Activated CD8-positive, alpha-beta T cell treated with anti-CD3 and anti-CD28 coated beads for 36 hours (primary cell): ENCODE data around the gene METTL25B. TPM values are rescaled to one million over a fixed set of nuclear protein-coding genes. Genes with fewer than 3 reads are reported as not detected.

Source experiments
- ATAC-seq: fragments of 200-7000 bp; cut with Tn5 transposase; one replicate; pipeline ENCODE4 v1.10.0; 2021; ENCODE audit warnings: mild to moderate bottlenecking, moderate library complexity
- CTCF ChIA-PET: fragments of 350-600 bp; sonication (Branson Sonifier 250); formaldehyde crosslinking; loops from one replicate; lab custom pipeline; 2021; ENCODE audit warnings: antibody characterized with exemption; lab: Charles Lee
- POLR2A ChIA-PET: fragments of 350-600 bp; sonication (Branson Sonifier 250); formaldehyde crosslinking; loops from one replicate; lab custom pipeline; 2021; ENCODE audit warnings: antibody characterized with exemption; lab: Charles Lee
- DNase-seq: peaks from one replicate; pipeline ENCODE4 v3.0.0-alpha.2; 2020
- H3K27ac Mint-ChIP-seq: one replicate; pipeline ENCODE4 v1.8.0; 2021; ENCODE audit warnings: mild to moderate bottlenecking, mixed read lengths
- H3K27me3 Mint-ChIP-seq: one replicate; pipeline ENCODE4 v1.8.0; 2021; ENCODE audit warnings: mixed read lengths
- H3K36me3 Mint-ChIP-seq: one replicate; pipeline ENCODE4 v1.8.0; 2021; ENCODE audit warnings: low read depth, mixed read lengths
- H3K4me1 Mint-ChIP-seq: one replicate; pipeline ENCODE4 v1.8.0; 2021; ENCODE audit warnings: low read depth, mixed read lengths
- H3K4me3 Mint-ChIP-seq: one replicate; pipeline ENCODE4 v1.8.0; 2021; ENCODE audit warnings: mild to moderate bottlenecking, moderate library complexity, mixed read lengths
- H3K9me3 Mint-ChIP-seq: one replicate; pipeline ENCODE4 v1.8.0; 2021; ENCODE audit warnings: mixed read lengths
- intact Hi-C: fragments of 100-400 bp; cut with micrococcal nuclease; formaldehyde crosslinking; loops from one replicate; pipeline ENCODE4 v1.10.0; 2022
- total RNA-seq, 2 experiments: library from RNA; stranded (reverse); gene quantifications; one replicate each; pipeline ENCODE4 v1.2.3, GENCODE V29; 2021
- TF ChIP-seq, protein P1 (sequence below): fragments of 200-600 bp; IDR thresholded peaks from one replicate; pipeline ENCODE4 v1.8.0; 2022; ENCODE audit warnings: antibody characterized with exemption, mild to moderate bottlenecking

METTL25B gene
- total RNA-seq, 2 experiments from 2014 or later, result 32.3 to 32.5 TPM

DNA sequence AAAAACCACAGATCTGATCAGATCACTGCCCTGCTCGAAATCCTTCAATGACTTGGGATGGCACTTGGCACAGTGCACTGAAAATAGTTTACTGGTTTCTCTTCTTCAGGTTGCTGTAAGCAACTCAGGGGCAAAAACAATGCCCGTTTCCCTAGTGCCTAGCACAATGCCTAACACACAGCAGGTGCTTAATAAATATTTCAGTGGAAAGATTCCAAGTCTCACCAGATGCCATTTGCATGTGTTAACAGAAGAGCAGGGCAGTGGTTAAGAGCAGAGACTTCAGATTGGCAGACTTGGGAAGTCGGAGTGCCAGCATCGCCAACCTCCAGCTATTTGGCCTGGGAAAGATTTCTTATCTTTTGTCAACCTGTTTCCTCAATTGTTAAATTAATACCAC, 10.9 kb upstream of the METTL25B start:
- H3K36me3 Mint-ChIP-seq, result peaks cover 18% of the 10 kb centered on the region
- POLR2A ChIA-PET, result no interaction called here
- H3K9me3 Mint-ChIP-seq, result no peaks in the 10 kb centered on the region
- ATAC-seq (no peak), DNase-seq (no peak)
- no peaks in the 10 kb centered on the region for H3K27me3 Mint-ChIP-seq
- CTCF ChIA-PET, result interaction anchor here (1.9 to 9.2 kb wide), 2 partner anchors 10 to 11 kb away, joined by 10 to 91 read pairs; partner anchors contain the start of genes CRABP2, ISG20L2 and METTL25B
- TF ChIP-seq, protein P1, sequence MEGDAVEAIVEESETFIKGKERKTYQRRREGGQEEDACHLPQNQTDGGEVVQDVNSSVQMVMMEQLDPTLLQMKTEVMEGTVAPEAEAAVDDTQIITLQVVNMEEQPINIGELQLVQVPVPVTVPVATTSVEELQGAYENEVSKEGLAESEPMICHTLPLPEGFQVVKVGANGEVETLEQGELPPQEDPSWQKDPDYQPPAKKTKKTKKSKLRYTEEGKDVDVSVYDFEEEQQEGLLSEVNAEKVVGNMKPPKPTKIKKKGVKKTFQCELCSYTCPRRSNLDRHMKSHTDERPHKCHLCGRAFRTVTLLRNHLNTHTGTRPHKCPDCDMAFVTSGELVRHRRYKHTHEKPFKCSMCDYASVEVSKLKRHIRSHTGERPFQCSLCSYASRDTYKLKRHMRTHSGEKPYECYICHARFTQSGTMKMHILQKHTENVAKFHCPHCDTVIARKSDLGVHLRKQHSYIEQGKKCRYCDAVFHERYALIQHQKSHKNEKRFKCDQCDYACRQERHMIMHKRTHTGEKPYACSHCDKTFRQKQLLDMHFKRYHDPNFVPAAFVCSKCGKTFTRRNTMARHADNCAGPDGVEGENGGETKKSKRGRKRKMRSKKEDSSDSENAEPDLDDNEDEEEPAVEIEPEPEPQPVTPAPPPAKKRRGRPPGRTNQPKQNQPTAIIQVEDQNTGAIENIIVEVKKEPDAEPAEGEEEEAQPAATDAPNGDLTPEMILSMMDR, result no peak
- peaks cover 13% of the 10 kb centered on the region for H3K4me1 Mint-ChIP-seq
- H3K4me3 Mint-ChIP-seq, result no peak overlapping the region
- intact Hi-C loops, result no loop called here
- H3K27ac Mint-ChIP-seq, result no peak overlapping the region

DNA sequence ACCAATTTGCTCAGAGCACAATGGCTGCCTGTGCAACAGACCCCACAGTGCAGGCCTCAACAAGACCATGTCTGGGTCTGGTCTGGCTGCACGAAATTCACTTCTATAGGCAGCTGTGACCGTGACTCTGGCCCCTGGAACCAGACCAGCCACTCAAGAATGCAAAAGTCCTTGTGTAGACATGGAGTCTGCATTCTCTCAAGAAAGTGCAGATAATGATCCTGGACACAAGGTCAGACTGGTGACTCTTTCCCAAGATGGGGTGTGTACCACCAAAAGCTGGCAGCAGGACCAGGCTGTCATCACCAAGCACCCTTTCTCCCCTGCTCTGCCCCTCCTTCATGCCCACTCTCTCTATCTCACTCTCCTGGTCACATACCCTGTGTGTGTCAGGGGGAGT, 7.1 kb upstream of the METTL25B start:
- DNase-seq, result no peak
- no peak for ATAC-seq
- H3K27ac Mint-ChIP-seq, result peak overlapping the region; percentile 74
- peaks cover 37% of the 10 kb centered on the region for H3K36me3 Mint-ChIP-seq
- intact Hi-C loops, result no loop called here
- TF ChIP-seq, protein P1, result no peak
- ChIA-PET CTCF (interaction anchor here (0.6 to 10.6 kb wide), 9 partner anchors 15 to 117 kb away, joined by 3 to 396 read pairs (median 4); partner anchors contain the start of genes CRABP2 and PRCC), POLR2A (interaction anchor here (0.8 to 2.1 kb wide), 4 partner anchors 8 to 29 kb away, joined by 3 to 6 read pairs (median 4); no protein-coding TSS in a partner anchor)
- no peaks in the 10 kb centered on the region for H3K27me3 Mint-ChIP-seq
- no peaks in the 10 kb centered on the region for H3K9me3 Mint-ChIP-seq
- H3K4me1 Mint-ChIP-seq, result peaks cover 28% of the 10 kb centered on the region
- H3K4me3 Mint-ChIP-seq, result no peak overlapping the region

DNA sequence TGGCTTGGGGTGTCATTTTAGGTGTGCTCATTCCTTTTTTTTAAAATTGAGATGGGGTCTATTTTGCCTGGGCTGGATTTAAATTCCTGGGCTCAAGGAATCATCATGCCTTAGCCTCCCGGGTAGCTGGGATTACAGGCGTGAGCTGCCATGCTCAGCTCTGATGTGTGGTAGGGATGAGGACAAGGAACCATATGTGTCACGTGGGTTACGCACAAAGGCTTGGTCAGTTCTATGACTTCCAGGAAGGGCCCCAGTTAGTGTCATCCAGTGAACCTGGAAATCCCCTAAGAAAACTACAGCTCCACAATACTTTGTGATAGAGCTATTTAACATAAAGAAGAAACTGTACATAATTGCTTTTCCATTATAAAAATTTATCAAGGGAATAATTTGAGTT, 6.7 kb upstream of the METTL25B start:
- H3K4me3 Mint-ChIP-seq, result no peak overlapping the region
- DNase-seq (no peak), ATAC-seq (no peak)
- ChIA-PET CTCF (interaction anchor here (0.9 to 10.6 kb wide), 9 partner anchors 15 to 117 kb away, joined by 3 to 396 read pairs (median 4); partner anchors contain the start of genes CRABP2 and PRCC), POLR2A (interaction anchor here (0.6 to 2.1 kb wide), 6 partner anchors 8 to 57 kb away, joined by 3 to 6 read pairs (median 4); no protein-coding TSS in a partner anchor)
- H3K27ac Mint-ChIP-seq, result peak overlapping the region; percentile 74
- intact Hi-C loops, result no loop called here
- H3K9me3 Mint-ChIP-seq, result no peaks in the 10 kb centered on the region
- H3K27me3 Mint-ChIP-seq, result no peaks in the 10 kb centered on the region
- TF ChIP-seq, protein P1, result no peak
- H3K4me1 Mint-ChIP-seq, result peaks cover 28% of the 10 kb centered on the region
- H3K36me3 Mint-ChIP-seq, result peaks cover 36% of the 10 kb centered on the region

DNA sequence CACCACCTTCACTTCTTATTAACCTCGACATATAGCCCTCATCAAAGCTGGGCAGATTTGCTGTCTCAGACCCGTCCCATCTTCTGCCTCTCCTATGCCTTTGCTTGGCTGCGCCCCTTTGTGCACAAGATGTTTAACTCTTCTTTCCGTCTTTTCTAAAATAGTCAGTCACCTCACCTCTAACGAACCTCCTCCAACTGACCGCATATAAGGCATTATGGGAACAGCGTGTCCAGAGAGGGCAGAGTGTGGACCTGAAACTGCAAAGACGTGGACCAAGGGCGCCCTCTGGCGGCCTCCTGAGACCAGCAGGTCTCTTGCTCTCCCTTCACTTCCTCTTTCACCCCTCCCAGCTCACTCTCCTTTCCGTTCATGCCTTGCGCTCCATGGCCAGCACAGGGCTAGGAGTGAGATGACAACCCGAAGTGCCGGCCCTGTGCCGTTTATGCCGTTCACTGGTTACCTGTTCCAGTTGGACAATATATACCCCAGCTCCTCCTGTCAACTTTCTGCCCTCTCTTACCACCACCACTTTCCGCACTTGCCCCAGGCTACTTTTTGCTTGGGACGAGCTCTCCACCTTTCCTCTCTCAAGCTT, 2.5 kb upstream of the METTL25B start:
- Mint-ChIP-seq H3K4me1 (peaks cover 31% of the 10 kb centered on the region), H3K27me3 (no peaks in the 10 kb centered on the region), H3K9me3 (no peaks in the 10 kb centered on the region), H3K4me3 (no peak overlapping the region), H3K36me3 (peaks cover 35% of the 10 kb centered on the region), H3K27ac (no peak overlapping the region)
- TF ChIP-seq, protein P1, result peak; percentile 94
- CTCF ChIA-PET, result interaction anchor here (0.6 to 10.6 kb wide), 66 partner anchors 10 to 340 kb away, joined by 3 to 396 read pairs (median 6); partner anchors contain the start of genes CRABP2, HDGF, INSRR and MRPL24
- DNase-seq, result peak; percentile 91
- POLR2A ChIA-PET, result interaction anchor here (1.0 to 7.0 kb wide), 10 partner anchors 13 to 135 kb away, joined by 3 to 89 read pairs (median 6); partner anchors contain the start of genes HDGF, INSRR, MRPL24 and NES
- intact Hi-C loops, result loop anchor here (2.0 to 5.0 kb wide), 4 partner anchors 41 to 137 kb away; partner anchors contain the start of genes NTRK1 and PRCC
- peak; percentile 26 for ATAC-seq
